NCI-H526 (cell line): Measurements from ENCODE around the gene STPG2.
A peak's percentile ranks its signal among the peaks of the same experiment; 100 is the strongest.

ENCODE experiments used
- DNase-seq, 2 experiments: peaks; one replicate each; lab custom pipeline; 2025; lab: John Stamatoyannopoulos, UW

Gene STPG2

GRCh38 chr4:98143001-98143899 lies at the start of gene STPG2:
Gene STPG2, minus strand, starts transcription at chr4:98143476.
- peak; percentile 88 to 95 for DNase-seq

GRCh38 chr4:98185279-98185678 lies 42.0 kb upstream of the STPG2 start:
- DNase-seq, result no peak

- peak in 1 of 2 experiments; percentile 36 for DNase-seq
Measured at GRCh38 chr4:98181809-98182208, 38.5 kb upstream of the STPG2 start.

- no peak for DNase-seq
Measured at GRCh38 chr4:98179951-98180350, 36.7 kb upstream of the STPG2 start.

- DNase-seq, result no peak
Measured at GRCh38 chr4:98176531-98176930, 33.3 kb upstream of the STPG2 start.

- no peak for DNase-seq
Measured at GRCh38 chr4:98170035-98170434, 26.8 kb upstream of the STPG2 start.

GRCh38 chr4:98166731-98167041 lies 23.4 kb upstream of the STPG2 start:
- no peak for DNase-seq

- DNase-seq, result no peak
Measured at GRCh38 chr4:98166025-98166730, 22.9 kb upstream of the STPG2 start.

- no peak for DNase-seq
Measured at GRCh38 chr4:98162696-98163095, 19.4 kb upstream of the STPG2 start.

GRCh38 chr4:98151145-98151924 lies 8.1 kb upstream of the STPG2 start:
- DNase-seq, result no peak

GRCh38 chr4:98150092-98150761 lies 7.0 kb upstream of the STPG2 start:
- peak in 1 of 2 experiments; percentile 9 for DNase-seq

GRCh38 chr4:98148856-98149255 lies 5.6 kb upstream of the STPG2 start:
- peak; percentile 12 to 41 for DNase-seq

- DNase-seq, result no peak
Measured at GRCh38 chr4:98126141-98126540, 17.1 kb downstream of the STPG2 start.

GRCh38 chr4:98125585-98125984 lies 17.7 kb downstream of the STPG2 start:
- DNase-seq, result no peak

- DNase-seq, result no peak
Measured at GRCh38 chr4:98117363-98117762, 25.9 kb downstream of the STPG2 start.

- peak; percentile 39 to 43 for DNase-seq
Measured at GRCh38 chr4:98113012-98113411, 30.3 kb downstream of the STPG2 start.

GRCh38 chr4:98110929-98111328 lies 32.3 kb downstream of the STPG2 start:
- no peak for DNase-seq

GRCh38 chr4:98110214-98110613 lies 33.1 kb downstream of the STPG2 start:
- DNase-seq, result no peak

- no peak for DNase-seq
Measured at GRCh38 chr4:98102660-98103059, 40.6 kb downstream of the STPG2 start.

GRCh38 chr4:98101988-98102387 lies 41.3 kb downstream of the STPG2 start:
- DNase-seq, result no peak

- DNase-seq, result no peak
Measured at GRCh38 chr4:98098764-98099163, 44.5 kb downstream of the STPG2 start.

GRCh38 chr4:98094118-98094517 lies 49.2 kb downstream of the STPG2 start:
- no peak for DNase-seq
